ENCODE data around the gene ATG12.

The ATG12 gene

DNA sequence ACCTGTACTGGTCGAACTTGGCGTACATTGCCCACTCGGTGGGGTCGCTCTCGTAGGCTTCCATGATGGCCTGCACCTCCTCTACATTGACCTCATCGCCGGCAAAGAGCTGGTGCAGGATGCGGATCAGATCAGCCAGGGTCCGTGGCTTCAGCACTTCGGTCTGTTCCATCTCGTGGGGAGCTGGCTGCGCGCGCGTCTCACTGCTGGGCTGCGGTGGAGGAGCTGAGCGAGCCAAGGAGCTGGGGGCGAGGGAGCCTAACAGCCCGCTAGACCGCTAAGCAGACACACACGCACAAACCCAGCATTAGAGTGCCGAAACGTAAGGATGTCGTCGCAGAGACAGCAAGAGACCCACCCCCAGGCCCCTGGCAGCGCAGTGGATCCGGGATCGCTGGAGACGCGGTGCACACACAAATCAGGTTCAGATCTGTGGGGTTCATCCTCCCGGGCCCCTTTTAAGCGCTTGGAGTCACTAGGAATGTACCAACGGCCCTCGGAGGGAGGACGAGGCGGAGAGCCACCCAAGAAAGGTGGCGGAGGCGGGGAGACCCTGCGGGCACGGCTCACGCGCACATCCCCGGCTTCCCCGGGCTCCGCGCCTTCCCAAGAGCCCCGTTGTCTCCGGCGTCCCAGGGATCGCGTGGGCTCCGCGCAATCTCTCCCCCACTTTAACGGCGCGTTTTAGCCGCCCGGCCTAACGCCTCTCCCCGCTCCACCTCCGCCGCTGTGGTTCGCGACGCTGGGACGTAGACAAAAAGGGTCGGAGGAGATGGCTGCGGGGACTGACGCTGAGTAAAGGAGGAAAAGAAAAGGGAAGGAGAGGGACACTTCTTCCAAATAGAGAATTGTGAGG is 24.9 kb downstream of the ATG12 start, which contains the start of gene CDO1:
TSS of gene CDO1 (minus strand) at position 434 of the 856 bp plus-strand sequence. CDS start at position 172, 262 bp downstream.
- TF ChIP-seq, protein P1, sequence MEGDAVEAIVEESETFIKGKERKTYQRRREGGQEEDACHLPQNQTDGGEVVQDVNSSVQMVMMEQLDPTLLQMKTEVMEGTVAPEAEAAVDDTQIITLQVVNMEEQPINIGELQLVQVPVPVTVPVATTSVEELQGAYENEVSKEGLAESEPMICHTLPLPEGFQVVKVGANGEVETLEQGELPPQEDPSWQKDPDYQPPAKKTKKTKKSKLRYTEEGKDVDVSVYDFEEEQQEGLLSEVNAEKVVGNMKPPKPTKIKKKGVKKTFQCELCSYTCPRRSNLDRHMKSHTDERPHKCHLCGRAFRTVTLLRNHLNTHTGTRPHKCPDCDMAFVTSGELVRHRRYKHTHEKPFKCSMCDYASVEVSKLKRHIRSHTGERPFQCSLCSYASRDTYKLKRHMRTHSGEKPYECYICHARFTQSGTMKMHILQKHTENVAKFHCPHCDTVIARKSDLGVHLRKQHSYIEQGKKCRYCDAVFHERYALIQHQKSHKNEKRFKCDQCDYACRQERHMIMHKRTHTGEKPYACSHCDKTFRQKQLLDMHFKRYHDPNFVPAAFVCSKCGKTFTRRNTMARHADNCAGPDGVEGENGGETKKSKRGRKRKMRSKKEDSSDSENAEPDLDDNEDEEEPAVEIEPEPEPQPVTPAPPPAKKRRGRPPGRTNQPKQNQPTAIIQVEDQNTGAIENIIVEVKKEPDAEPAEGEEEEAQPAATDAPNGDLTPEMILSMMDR (IDR thresholded peaks at IDR 0.05; ENCODE audit: insufficient read depth, low read length, poor library complexity, severe bottlenecking), result no peak
- peak; percentile 25 for DNase-seq (ENCODE audit: extremely low read depth, insufficient read length)
- Histone ChIP-seq H3K36me3 (ENCODE audit: control insufficient read depth, insufficient read depth, low read length) (no peaks in the 10 kb centered on the region), H3K4me3 (replicated peaks; ENCODE audit: low read depth, low read length) (no peak within 1 kb of the TSS), H3K27me3 (replicated peaks; ENCODE audit: control insufficient read depth, insufficient read depth, low read length) (peaks cover 3% of the 10 kb centered on the region; the same call in 1 of the 2 replicates)

- no peaks in the 10 kb centered on the region for H3K36me3 ChIP-seq (ENCODE audit: control insufficient read depth, insufficient read depth, low read length)
- peak; percentile 18 for DNase-seq (ENCODE audit: extremely low read depth, insufficient read length)
- no peak overlapping the region for H3K4me3 ChIP-seq (replicated peaks; ENCODE audit: low read depth, low read length)
- TF ChIP-seq, protein P1 (IDR thresholded peaks at IDR 0.05; ENCODE audit: insufficient read depth, low read length, poor library complexity, severe bottlenecking), result no peak
- H3K27me3 ChIP-seq (replicated peaks; ENCODE audit: control insufficient read depth, insufficient read depth, low read length), result peaks cover 3% of the 10 kb centered on the region; the same call in 1 of the 2 replicates
These were observed 25.6 kb downstream of the ATG12 start for GRCh38 chr5:115815693-115816225.

GRCh38 chr5:115815006-115815692 is 26.2 kb downstream of the ATG12 start:
- Histone ChIP-seq H3K4me3 (replicated peaks; ENCODE audit: low read depth, low read length) (no peak overlapping the region), H3K36me3 (ENCODE audit: control insufficient read depth, insufficient read depth, low read length) (no peaks in the 10 kb centered on the region), H3K27me3 (replicated peaks; ENCODE audit: control insufficient read depth, insufficient read depth, low read length) (peaks cover 3% of the 10 kb centered on the region; the same call in 1 of the 2 replicates)
- DNase-seq (ENCODE audit: extremely low read depth, insufficient read length), result no peak
- TF ChIP-seq, protein P1 (IDR thresholded peaks at IDR 0.05; ENCODE audit: insufficient read depth, low read length, poor library complexity, severe bottlenecking), result no peak

DNA sequence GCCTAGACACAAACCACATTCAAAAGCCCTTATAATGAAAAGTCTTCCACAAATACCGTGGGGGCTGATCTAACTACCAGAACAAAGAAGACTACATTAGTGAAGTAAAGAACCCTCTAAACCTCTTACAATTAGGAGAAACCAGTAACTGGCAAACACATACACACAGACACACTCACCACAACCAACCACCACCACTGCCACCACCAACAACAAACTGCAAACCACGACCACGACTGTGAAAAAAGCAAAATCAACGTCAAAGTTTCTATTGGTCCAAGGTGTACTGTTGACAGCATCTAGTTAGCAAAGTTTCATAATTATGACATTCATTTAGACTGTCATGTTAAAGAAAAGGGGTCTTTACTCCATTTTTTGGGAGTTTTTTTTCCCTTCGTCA is 27.6 kb downstream of the ATG12 start:
- TF ChIP-seq, protein P1 (IDR thresholded peaks at IDR 0.05; ENCODE audit: insufficient read depth, low read length, poor library complexity, severe bottlenecking), result no peak
- DNase-seq (ENCODE audit: extremely low read depth, insufficient read length), result no peak
- H3K4me3 ChIP-seq (replicated peaks; ENCODE audit: low read depth, low read length), result no peak overlapping the region
- no peaks in the 10 kb centered on the region for H3K36me3 ChIP-seq (ENCODE audit: control insufficient read depth, insufficient read depth, low read length)
- H3K27me3 ChIP-seq (replicated peaks; ENCODE audit: control insufficient read depth, insufficient read depth, low read length), result peaks cover 3% of the 10 kb centered on the region; the same call in 1 of the 2 replicates

- Histone ChIP-seq H3K4me3 (replicated peaks; ENCODE audit: low read depth, low read length) (no peak overlapping the region), H3K36me3 (ENCODE audit: control insufficient read depth, insufficient read depth, low read length) (no peaks in the 10 kb centered on the region), H3K27me3 (replicated peaks; ENCODE audit: control insufficient read depth, insufficient read depth, low read length) (peaks cover 3% of the 10 kb centered on the region; the same call in 1 of the 2 replicates)
- TF ChIP-seq, protein P1 (IDR thresholded peaks at IDR 0.05; ENCODE audit: insufficient read depth, low read length, poor library complexity, severe bottlenecking), result no peak
- DNase-seq (ENCODE audit: extremely low read depth, insufficient read length), result no peak
These were observed 29.0 kb downstream of the ATG12 start for GRCh38 chr5:115812372-115812771.

All from GM06990 (cell line).